Uterus (tissue), 4 donors: ENCODE results near the gene HES2. TPM values are rescaled to one million over a fixed set of nuclear protein-coding genes. Genes with fewer than 3 reads are reported as not detected.

Experiments
- DNase-seq, 2 donors: peaks; one replicate each; pipeline ENCODE4 v3.0.0-alpha.2; 2019 to 2020
- H3K27ac ChIP-seq, 2 donors: fragments of 200-600 bp; sonication (generic); 1 replicate in 1 of 2; 2 replicates in 1 of 2; pipeline ENCODE4 v1.5.1; 2016 to 2018
- H3K27me3 ChIP-seq, 2 donors: fragments of 200-600 bp; sonication (generic); one replicate each; pipeline ENCODE4 v1.5.1; 2018 to 2019; ENCODE audit warnings: control low read depth in 1 of 2
- H3K36me3 ChIP-seq, 2 donors: fragments of 200-600 bp; sonication (generic); one replicate each; pipeline ENCODE4 v1.5.1; 2019; ENCODE audit warnings: control low read depth in 1 of 2
- H3K4me1 ChIP-seq, 2 donors: fragments of 200-600 bp; sonication (generic); one replicate each; pipeline ENCODE4 v1.5.1; 2018 to 2019; ENCODE audit warnings: control low read depth in 1 of 2
- H3K4me3 ChIP-seq, 2 donors: fragments of 200-600 bp; sonication (generic); 1 replicate in 1 of 2; 2 replicates in 1 of 2; pipeline ENCODE4 v1.5.1; 2018 to 2019; ENCODE audit warnings: mild to moderate bottlenecking in 1 of 2
- H3K9me3 ChIP-seq, 2 donors: fragments of 200-600 bp; sonication (generic); one replicate each; pipeline ENCODE4 v1.5.1; 2019; ENCODE audit warnings: control low read depth in 1 of 2
- CTCF ChIP-seq, 4 experiments: fragments of 200-600 bp in 2 of 4; fragments of 450-650 bp in 2 of 4; sonication (generic) in 2 of 4; IDR thresholded peaks; one replicate each; pipeline ENCODE4 v1.5.1; 2016 to 2019; ENCODE audit warnings: antibody characterized with exemption in 4 of 4, mild to moderate bottlenecking in 2 of 4, moderate library complexity in 1 of 4
- POLR2A ChIP-seq, 2 donors: fragments of 450-650 bp; IDR thresholded peaks; one replicate each; pipeline ENCODE4 v1.6.1; 2016; ENCODE audit warnings: antibody characterized with exemption in 2 of 2, mild to moderate bottlenecking in 1 of 2, moderate library complexity in 1 of 2
- intact Hi-C: fragments of 100-400 bp; cut with DNase I; formaldehyde crosslinking; loops from one replicate; pipeline ENCODE4 v1.15.1; 2023; ENCODE audit warnings: low total_unique reads
- total RNA-seq, 4 donors: library from RNA; depleted of rRNA in 3 of 4; stranded (reverse); fragments of >200 nt in 3 of 4; gene quantifications; one replicate each; pipeline versions ENCODE4 v1.1.0 to v1.2.4, GENCODE V29; 2014 to 2023
- donor health status: DM: yes; HTN: yes; CAD: no.

The HES2 gene
- total RNA-seq, 4 donors from 2014 or later: 0.21 TPM; not detected in 3

GRCh38 chr1:6416295-6416656, 3.4 kb downstream of the HES2 start:
- H3K27me3 ChIP-seq: peaks cover 7 to 26% of the 10 kb centered on the region in 2 donors
- no peak for TF ChIP-seq CTCF (IDR thresholded peaks at IDR 0.05)
- TF ChIP-seq POLR2A (IDR thresholded peaks at IDR 0.05): no peak
- H3K36me3 ChIP-seq: no peaks in the 10 kb centered on the region
- DNase-seq: no peak
- H3K9me3 ChIP-seq: no peaks in the 10 kb centered on the region
- H3K4me1 ChIP-seq: peaks cover 0 to 20% of the 10 kb centered on the region in 2 donors
- H3K27ac ChIP-seq: no peak overlapping the region
- no peak overlapping the region for H3K4me3 ChIP-seq
- intact Hi-C loops: no loop called here

GRCh38 chr1:6414881-6415626, 4.7 kb downstream of the HES2 start:
- Histone ChIP-seq H3K27ac (no peak overlapping the region), H3K27me3 (peaks cover 7 to 21% of the 10 kb centered on the region in 2 donors), H3K4me3 (no peak overlapping the region), H3K9me3 (no peaks in the 10 kb centered on the region), H3K4me1 (peaks cover 0 to 14% of the 10 kb centered on the region in 2 donors), H3K36me3 (no peaks in the 10 kb centered on the region)
- DNase-seq: no peak
- TF ChIP-seq CTCF (IDR thresholded peaks at IDR 0.05): no peak
- no peak for TF ChIP-seq POLR2A (IDR thresholded peaks at IDR 0.05)
- intact Hi-C loops: no loop called here

- Histone ChIP-seq H3K36me3 (no peaks in the 10 kb centered on the region), H3K27ac (no peak overlapping the region), H3K4me3 (no peak overlapping the region), H3K9me3 (no peaks in the 10 kb centered on the region), H3K4me1 (peaks cover 0 to 8% of the 10 kb centered on the region in 2 donors), H3K27me3 (peaks cover 6 to 21% of the 10 kb centered on the region in 2 donors)
- intact Hi-C loops: no loop called here
- TF ChIP-seq POLR2A (IDR thresholded peaks at IDR 0.05): no peak
- no peak for TF ChIP-seq CTCF (IDR thresholded peaks at IDR 0.05)
- no peak for DNase-seq
These were observed 5.3 kb downstream of the HES2 start for GRCh38 chr1:6414443-6414844.

GRCh38 chr1:6412896-6413295, 6.8 kb downstream of the HES2 start:
- intact Hi-C loops: no loop called here
- H3K4me1 ChIP-seq: no peaks in the 10 kb centered on the region
- no peak for DNase-seq
- no peak for TF ChIP-seq POLR2A (IDR thresholded peaks at IDR 0.05)
- TF ChIP-seq CTCF (IDR thresholded peaks at IDR 0.05): no peak
- H3K4me3 ChIP-seq: no peak overlapping the region
- peaks cover 0 to 13% of the 10 kb centered on the region in 2 donors for H3K27me3 ChIP-seq
- H3K9me3 ChIP-seq: no peaks in the 10 kb centered on the region
- H3K27ac ChIP-seq: no peak overlapping the region
- no peaks in the 10 kb centered on the region for H3K36me3 ChIP-seq

DNA sequence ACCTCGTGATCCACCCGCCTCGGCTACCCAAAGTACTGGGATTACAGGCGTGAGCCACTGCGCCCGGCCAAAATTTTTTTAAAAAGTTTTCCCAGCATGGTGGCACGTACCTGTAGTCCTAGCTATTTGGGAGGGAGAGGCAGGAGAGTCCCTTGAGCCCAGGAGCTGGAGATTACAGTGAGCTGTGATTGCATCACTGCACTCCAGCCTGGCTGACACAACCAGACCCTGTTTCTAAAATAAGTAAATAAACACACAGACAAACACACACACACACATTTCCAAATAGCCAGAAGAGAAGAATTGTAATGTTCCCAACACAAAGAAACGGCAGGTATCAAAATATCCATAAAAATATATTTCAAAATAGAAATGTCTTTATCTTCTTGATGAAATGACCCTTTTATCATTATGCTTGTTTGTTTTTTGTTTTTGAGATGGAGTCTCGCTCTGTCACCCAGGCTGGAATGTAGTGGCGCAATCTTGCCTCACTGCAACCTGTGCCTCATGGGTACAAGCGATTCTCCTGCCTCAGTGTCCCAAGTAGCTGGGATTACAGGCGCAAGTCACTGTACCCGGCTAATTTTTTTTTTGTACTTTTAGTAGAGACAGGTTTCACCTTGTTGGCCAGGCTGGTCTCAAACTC, 9.3 kb downstream of the HES2 start:
- intact Hi-C loops: no loop called here

More for the DNA sequence above, 9.3 kb downstream of the HES2 start:
- no peaks in the 10 kb centered on the region for H3K36me3 ChIP-seq
- DNase-seq: no peak
- no peaks in the 10 kb centered on the region for H3K9me3 ChIP-seq
- no peak overlapping the region for H3K27ac ChIP-seq
- no peak overlapping the region for H3K4me3 ChIP-seq
- peaks cover 0 to under 1% of the 10 kb centered on the region in 2 donors for H3K27me3 ChIP-seq
- H3K4me1 ChIP-seq: no peaks in the 10 kb centered on the region
- TF ChIP-seq CTCF (IDR thresholded peaks at IDR 0.05) (no peak), POLR2A (IDR thresholded peaks at IDR 0.05) (no peak)
